Progenitor cell of endocrine pancreas (in vitro differentiated cells): ENCODE results near the gene PTPRM. TPM values are rescaled to one million over a fixed set of nuclear protein-coding genes. Genes with fewer than 3 reads are reported as not detected.

Source experiments
- DNase-seq: peaks from one replicate; pipeline ENCODE4 v3.0.0; 2021; ENCODE audit warnings: low spot score; ENCODE audit not compliant: unreplicated experiment
- H3K27ac Mint-ChIP-seq: 2 replicates; pipeline ENCODE4 v1.8.0; 2021; ENCODE audit warnings: mild to moderate bottlenecking, moderate library complexity, mixed read lengths
- H3K27me3 Mint-ChIP-seq: 2 replicates; pipeline ENCODE4 v1.8.0; 2021; ENCODE audit warnings: mixed read lengths
- H3K36me3 Mint-ChIP-seq: 2 replicates; pipeline ENCODE4 v1.8.0; 2022; ENCODE audit warnings: mixed read lengths; ENCODE audit not compliant: insufficient read depth
- H3K4me1 Mint-ChIP-seq: 2 replicates; pipeline ENCODE4 v1.8.0; 2021; ENCODE audit warnings: low read depth, mixed read lengths
- H3K4me3 Mint-ChIP-seq: 2 replicates; pipeline ENCODE4 v1.8.0; 2021; ENCODE audit warnings: low read depth, mild to moderate bottlenecking, moderate library complexity, mixed read lengths
- H3K9me3 Mint-ChIP-seq: 2 replicates; pipeline ENCODE4 v1.8.0; 2021; ENCODE audit warnings: low read depth, mixed read lengths
- total RNA-seq: library from RNA; stranded (reverse); gene quantifications from 2 replicates; pipeline ENCODE4 v1.2.1, GENCODE V29; 2021
- TF ChIP-seq, protein P1 (sequence below): fragments of 200-600 bp; sonication (generic); IDR thresholded peaks from one replicate; pipeline ENCODE4 v1.5.0; 2021; ENCODE audit warnings: antibody characterized with exemption, mild to moderate bottlenecking; ENCODE audit not compliant: unreplicated experiment

PTPRM gene
- total RNA-seq, 1 donor from 2014 or later, result 23.2 TPM

DNA sequence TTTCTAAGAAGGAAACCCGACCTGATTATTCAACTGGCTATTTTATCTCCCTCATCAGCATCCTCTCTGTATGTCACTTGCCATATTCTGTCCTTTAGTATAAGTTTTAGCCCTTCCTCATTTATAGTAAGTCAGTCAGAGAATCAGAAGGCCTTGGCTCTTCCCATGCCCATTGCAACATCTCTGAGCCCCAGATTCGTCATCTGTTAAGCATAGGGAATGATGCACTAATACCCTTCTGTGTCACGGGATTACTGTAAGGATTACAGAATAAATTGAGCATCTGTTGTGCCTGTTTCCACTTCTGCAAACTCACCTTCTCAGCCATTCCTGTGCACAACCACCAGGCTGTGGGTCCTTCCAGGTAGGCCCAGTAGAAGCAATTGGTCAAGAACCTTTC is 784.0 kb downstream of the PTPRM start:
- TF ChIP-seq, protein P1, sequence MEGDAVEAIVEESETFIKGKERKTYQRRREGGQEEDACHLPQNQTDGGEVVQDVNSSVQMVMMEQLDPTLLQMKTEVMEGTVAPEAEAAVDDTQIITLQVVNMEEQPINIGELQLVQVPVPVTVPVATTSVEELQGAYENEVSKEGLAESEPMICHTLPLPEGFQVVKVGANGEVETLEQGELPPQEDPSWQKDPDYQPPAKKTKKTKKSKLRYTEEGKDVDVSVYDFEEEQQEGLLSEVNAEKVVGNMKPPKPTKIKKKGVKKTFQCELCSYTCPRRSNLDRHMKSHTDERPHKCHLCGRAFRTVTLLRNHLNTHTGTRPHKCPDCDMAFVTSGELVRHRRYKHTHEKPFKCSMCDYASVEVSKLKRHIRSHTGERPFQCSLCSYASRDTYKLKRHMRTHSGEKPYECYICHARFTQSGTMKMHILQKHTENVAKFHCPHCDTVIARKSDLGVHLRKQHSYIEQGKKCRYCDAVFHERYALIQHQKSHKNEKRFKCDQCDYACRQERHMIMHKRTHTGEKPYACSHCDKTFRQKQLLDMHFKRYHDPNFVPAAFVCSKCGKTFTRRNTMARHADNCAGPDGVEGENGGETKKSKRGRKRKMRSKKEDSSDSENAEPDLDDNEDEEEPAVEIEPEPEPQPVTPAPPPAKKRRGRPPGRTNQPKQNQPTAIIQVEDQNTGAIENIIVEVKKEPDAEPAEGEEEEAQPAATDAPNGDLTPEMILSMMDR, result no peak
- Mint-ChIP-seq H3K4me3 (no peak overlapping the region), H3K27ac (no peak overlapping the region), H3K36me3 (peaks cover 15% of the 10 kb centered on the region), H3K9me3 (peaks cover 13% of the 10 kb centered on the region), H3K27me3 (no peaks in the 10 kb centered on the region), H3K4me1 (peaks cover 2% of the 10 kb centered on the region)
- no peak for DNase-seq

DNA sequence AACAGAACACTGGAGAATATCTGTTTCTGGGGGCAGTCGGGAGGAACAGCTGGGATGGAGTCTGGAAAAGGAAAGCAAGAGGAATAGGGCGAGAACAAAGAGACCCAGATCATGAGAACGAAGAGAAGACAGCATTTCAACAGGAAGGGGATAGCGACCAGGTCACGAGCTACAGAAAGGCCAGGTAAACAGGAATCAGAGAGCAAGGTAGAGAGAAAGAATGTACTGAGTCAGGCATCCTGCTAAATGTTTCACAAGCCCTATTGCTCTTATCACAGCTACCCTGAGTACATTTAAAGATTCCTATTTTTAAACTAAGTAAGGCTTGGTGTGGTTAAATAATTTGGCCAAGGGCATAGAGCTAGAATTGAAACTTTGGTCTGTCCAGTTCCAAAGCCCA is 787.2 kb downstream of the PTPRM start:
- no peak for DNase-seq
- no peaks in the 10 kb centered on the region for H3K27me3 Mint-ChIP-seq
- peaks cover 15% of the 10 kb centered on the region for H3K4me1 Mint-ChIP-seq
- H3K9me3 Mint-ChIP-seq, result peaks cover 6% of the 10 kb centered on the region
- TF ChIP-seq, protein P1, result no peak
- peaks cover 7% of the 10 kb centered on the region for H3K36me3 Mint-ChIP-seq
- H3K27ac Mint-ChIP-seq, result peak overlapping the region; percentile 34
- no peak overlapping the region for H3K4me3 Mint-ChIP-seq

DNA sequence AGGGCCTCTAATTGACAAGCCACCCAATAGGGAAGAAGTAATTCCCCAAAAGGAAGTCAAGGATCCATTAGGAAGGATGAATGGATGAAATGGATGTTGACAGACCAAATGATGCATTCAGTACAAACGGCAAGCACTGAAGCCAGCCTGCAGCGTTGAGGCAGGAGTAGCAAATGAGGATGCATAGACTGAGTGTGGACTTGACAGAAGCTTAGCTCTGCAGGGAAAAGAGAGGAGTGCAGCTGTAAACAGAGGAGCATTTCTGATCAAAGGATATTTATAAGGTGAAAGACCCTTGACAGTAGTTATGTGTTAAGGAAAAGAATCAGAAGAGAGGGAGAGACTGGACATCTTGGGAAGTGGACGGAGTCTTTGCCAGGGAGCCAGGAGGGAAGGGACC is 788.9 kb downstream of the PTPRM start:
- Mint-ChIP-seq H3K4me3 (no peak overlapping the region), H3K36me3 (peaks cover 3% of the 10 kb centered on the region), H3K4me1 (peaks cover 17% of the 10 kb centered on the region), H3K27me3 (peaks cover 2% of the 10 kb centered on the region), H3K27ac (no peak overlapping the region), H3K9me3 (no peaks in the 10 kb centered on the region)
- DNase-seq, result no peak
- TF ChIP-seq, protein P1, result no peak

DNA sequence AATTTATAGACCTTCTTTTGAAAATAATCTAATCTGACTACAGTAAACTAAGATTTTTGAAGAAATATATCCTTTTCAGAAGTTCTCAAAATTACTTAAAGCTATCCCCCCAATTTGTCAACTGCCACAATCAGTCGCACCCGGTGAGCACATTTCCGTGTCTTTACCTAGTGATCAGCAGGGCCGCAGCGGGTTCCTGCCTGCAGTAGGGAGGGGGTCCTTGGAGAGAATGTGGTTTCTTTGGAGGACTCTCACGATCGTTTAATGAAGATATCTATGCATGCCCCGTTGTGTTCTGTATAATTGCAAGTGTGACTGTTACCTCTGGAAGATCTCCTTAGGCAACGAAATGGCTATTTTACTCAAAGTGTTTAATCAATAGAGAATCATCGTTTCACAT is 790.2 kb downstream of the PTPRM start:
- TF ChIP-seq, protein P1, result no peak
- peaks cover 17% of the 10 kb centered on the region for H3K4me1 Mint-ChIP-seq
- H3K27ac Mint-ChIP-seq, result no peak overlapping the region
- H3K36me3 Mint-ChIP-seq, result peaks cover under 1% of the 10 kb centered on the region
- no peak for DNase-seq
- H3K27me3 Mint-ChIP-seq, result peaks cover 5% of the 10 kb centered on the region
- no peaks in the 10 kb centered on the region for H3K9me3 Mint-ChIP-seq
- H3K4me3 Mint-ChIP-seq, result no peak overlapping the region

DNA sequence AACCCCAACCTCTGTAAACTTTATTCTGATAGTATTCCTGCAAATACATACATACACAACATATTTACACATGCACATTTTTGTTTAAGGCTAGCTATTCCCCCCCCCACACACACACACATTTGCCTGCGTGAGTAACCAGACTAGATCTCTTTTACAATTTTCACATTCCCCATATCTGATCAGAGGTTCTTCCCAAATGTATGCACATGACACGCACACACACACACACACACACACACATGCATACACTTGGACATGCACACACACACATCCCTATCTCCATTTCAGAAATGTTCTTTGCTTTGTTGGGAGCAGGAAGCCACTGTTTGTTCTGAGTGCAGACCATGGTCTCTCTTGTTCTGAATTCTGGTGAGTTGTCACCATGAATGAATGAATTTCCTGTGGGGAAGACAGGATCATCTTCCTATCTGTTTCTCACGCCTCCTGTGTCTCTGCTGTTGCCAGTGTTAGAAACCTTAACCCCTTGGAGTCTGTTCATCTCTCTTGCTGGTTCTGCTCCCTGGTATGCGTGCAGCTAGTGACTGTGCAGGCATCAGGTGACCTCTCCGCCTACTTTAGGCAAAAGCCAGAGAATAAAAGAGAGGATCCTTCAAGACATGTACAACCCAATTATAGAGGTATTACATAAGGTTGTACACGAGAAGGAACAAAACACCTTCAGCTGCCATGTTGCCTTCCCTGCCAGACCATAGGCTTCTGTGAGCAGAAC is 791.1 kb downstream of the PTPRM start:
- Mint-ChIP-seq H3K36me3 (no peaks in the 10 kb centered on the region), H3K4me1 (peaks cover 17% of the 10 kb centered on the region), H3K4me3 (no peak overlapping the region), H3K27me3 (peaks cover 7% of the 10 kb centered on the region), H3K9me3 (no peaks in the 10 kb centered on the region), H3K27ac (no peak overlapping the region)
- no peak for DNase-seq
- TF ChIP-seq, protein P1, result no peak
